KMS-11 (cell line): ENCODE data around the gene CDK5RAP2.
A peak's percentile ranks its signal among the peaks of the same experiment; 100 is the strongest.

Experiments used
- H2AFZ ChIP-seq: fragments of 200-600 bp; sonication (generic); 2 replicates; pipeline ENCODE4 v1.6.1; 2016; ENCODE audit warnings: antibody characterized with exemption, mixed run types, low read depth
- H3K27ac ChIP-seq: fragments of 200-600 bp; sonication (generic); 2 replicates; pipeline ENCODE4 v1.6.1; 2016; ENCODE audit warnings: mild to moderate bottlenecking, mixed run types
- H3K27me3 ChIP-seq: fragments of 200-600 bp; sonication (generic); 2 replicates; pipeline ENCODE4 v1.6.1; 2017; ENCODE audit warnings: mild to moderate bottlenecking, low read depth, mixed run types, moderate library complexity; ENCODE audit not compliant: insufficient read depth
- H3K36me3 ChIP-seq: fragments of 200-600 bp; sonication (generic); 2 replicates; pipeline ENCODE4 v1.6.1; 2017; ENCODE audit warnings: mild to moderate bottlenecking, mixed run types; ENCODE audit not compliant: insufficient read depth
- H3K4me1 ChIP-seq: fragments of 200-600 bp; sonication (generic); 2 replicates; pipeline ENCODE4 v1.6.1; 2016; ENCODE audit warnings: mild to moderate bottlenecking, low read depth, mixed run types; ENCODE audit not compliant: poor library complexity, severe bottlenecking
- H3K4me2 ChIP-seq: fragments of 200-600 bp; sonication (generic); 2 replicates; pipeline ENCODE4 v1.7.0; 2016; ENCODE audit warnings: mild to moderate bottlenecking, mixed run types
- H3K4me3 ChIP-seq: fragments of 200-600 bp; sonication (generic); IDR thresholded peaks from 2 replicates; pipeline ENCODE4 v1.6.1; 2017; ENCODE audit warnings: low read depth, low read length, mixed read lengths; ENCODE audit not compliant: insufficient read depth
- H3K79me2 ChIP-seq: fragments of 200-600 bp; sonication (generic); 2 replicates; pipeline ENCODE4 v1.6.1; 2016; ENCODE audit warnings: low read depth, mixed run types; ENCODE audit not compliant: insufficient read depth
- H3K9ac ChIP-seq: fragments of 200-600 bp; sonication (generic); 2 replicates; pipeline ENCODE4 v1.6.1; 2016; ENCODE audit warnings: mild to moderate bottlenecking, mixed run types
- H4K20me1 ChIP-seq: fragments of 200-600 bp; sonication (generic); 2 replicates; pipeline ENCODE4 v1.6.1; 2016; ENCODE audit warnings: mild to moderate bottlenecking, mixed run types; ENCODE audit not compliant: insufficient read depth
- TF ChIP-seq, protein P1 (sequence below): fragments of 200-600 bp; sonication (generic); conservative IDR thresholded peaks from 2 replicates; pipeline ENCODE4 v1.6.1; 2017; ENCODE audit warnings: low read depth, mild to moderate bottlenecking, antibody characterized with exemption, low read length, moderate library complexity, mixed read lengths

Gene CDK5RAP2

DNA sequence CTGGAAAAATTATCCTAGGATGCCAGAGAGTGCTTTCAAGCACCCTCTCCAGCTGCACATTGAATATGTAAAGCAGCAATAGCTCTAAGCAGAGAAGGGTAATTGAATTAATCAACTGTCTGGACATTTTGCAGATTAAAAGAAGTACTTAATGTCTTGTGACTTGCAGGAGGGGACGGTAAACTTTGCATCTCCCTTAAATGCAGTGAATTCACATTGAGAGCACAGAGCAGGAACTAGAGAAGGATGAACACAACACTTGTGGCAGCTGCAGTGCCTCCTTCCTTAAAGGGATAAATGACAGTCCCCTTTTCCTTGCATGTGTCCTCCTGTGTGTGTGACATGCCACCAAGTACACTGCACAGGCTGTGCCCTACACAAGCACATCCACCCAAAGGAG, 7.4 kb upstream of the CDK5RAP2 start:
- H3K9ac ChIP-seq = no peak overlapping the region
- no peak overlapping the region for H2AFZ ChIP-seq
- no peaks in the 10 kb centered on the region for H3K36me3 ChIP-seq
- H3K27ac ChIP-seq = no peak overlapping the region
- no peaks in the 10 kb centered on the region for H3K27me3 ChIP-seq
- no peak overlapping the region for H3K4me3 ChIP-seq
- TF ChIP-seq, protein P1, sequence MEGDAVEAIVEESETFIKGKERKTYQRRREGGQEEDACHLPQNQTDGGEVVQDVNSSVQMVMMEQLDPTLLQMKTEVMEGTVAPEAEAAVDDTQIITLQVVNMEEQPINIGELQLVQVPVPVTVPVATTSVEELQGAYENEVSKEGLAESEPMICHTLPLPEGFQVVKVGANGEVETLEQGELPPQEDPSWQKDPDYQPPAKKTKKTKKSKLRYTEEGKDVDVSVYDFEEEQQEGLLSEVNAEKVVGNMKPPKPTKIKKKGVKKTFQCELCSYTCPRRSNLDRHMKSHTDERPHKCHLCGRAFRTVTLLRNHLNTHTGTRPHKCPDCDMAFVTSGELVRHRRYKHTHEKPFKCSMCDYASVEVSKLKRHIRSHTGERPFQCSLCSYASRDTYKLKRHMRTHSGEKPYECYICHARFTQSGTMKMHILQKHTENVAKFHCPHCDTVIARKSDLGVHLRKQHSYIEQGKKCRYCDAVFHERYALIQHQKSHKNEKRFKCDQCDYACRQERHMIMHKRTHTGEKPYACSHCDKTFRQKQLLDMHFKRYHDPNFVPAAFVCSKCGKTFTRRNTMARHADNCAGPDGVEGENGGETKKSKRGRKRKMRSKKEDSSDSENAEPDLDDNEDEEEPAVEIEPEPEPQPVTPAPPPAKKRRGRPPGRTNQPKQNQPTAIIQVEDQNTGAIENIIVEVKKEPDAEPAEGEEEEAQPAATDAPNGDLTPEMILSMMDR = no peak
- H3K4me2 ChIP-seq = no peak overlapping the region
- H4K20me1 ChIP-seq = no peaks in the 10 kb centered on the region
- H3K79me2 ChIP-seq = no peaks in the 10 kb centered on the region
- peaks cover 38% of the 10 kb centered on the region for H3K4me1 ChIP-seq

DNA sequence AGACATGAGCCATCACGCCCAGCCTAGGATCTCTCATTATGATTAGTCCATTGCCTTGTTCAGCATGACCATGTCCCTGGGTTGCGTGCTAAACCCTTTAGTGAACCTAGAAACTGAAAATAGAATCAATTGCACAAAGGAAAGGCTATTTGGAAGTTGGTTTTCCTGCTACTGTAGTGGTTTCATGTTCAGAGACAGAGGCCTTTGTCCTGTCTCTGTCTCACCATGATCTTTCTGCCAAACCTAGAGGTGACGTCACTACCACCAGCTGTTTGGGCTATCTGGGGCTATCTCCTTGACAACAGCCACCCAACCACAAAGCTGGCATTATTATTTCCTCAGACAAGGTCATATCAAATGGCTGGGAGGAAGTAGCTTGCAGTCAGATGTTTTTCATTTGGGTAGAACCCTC, 4.0 kb upstream of the CDK5RAP2 start:
- H3K4me3 ChIP-seq = no peak overlapping the region
- peaks cover 22% of the 10 kb centered on the region for H3K79me2 ChIP-seq
- TF ChIP-seq, protein P1 = no peak
- peak overlapping the region; percentile 24; the same call in 1 of the 2 replicates for H2AFZ ChIP-seq
- H4K20me1 ChIP-seq = no peaks in the 10 kb centered on the region
- H3K27me3 ChIP-seq = no peaks in the 10 kb centered on the region
- peak overlapping the region; percentile 89 for H3K27ac ChIP-seq
- H3K36me3 ChIP-seq = no peaks in the 10 kb centered on the region
- peak overlapping the region; percentile 38 for H3K9ac ChIP-seq
- peak overlapping the region; percentile 77 for H3K4me2 ChIP-seq
- H3K4me1 ChIP-seq = peaks cover 66% of the 10 kb centered on the region

DNA sequence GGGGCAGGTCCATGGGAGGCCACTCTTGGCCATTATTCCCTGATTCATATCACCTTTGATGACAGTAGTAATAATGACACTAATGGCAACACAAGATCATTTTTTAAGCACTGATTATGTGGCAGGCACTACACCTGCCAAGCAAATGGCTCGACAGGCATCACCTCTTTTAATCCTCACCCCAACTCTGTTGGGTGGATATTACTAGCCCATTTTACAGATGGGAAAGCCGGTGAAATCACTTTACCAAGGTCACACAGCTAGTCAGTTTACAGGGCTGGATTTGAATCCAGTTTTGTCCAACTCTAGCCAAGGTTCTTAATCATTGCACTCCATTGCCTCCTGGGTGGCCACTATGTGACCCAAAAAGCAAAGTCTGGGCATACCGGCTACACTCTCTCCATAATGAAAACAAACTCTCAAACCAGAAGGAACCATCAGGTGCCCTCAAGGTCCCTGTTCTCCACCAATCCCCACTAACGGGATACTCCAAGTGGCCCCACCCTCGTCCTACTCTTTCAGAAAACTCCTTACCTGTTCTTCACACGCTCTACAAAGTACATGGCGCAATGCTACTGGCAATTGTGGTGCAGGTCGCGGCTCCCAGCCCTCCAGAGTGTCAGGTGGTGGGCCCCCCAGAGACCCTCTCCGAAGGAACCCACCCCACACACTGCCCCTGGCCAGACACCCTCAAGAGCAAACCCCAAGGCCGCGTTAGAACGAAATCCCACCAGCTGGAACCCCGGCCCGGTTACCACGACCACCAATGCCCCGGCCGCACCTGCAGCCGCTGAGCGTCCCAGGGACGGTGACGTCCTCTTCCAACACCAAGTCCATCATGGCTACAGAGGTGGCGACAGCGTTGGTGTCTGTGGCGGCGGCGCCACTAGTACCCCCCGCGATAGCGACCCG, 572 bp downstream of the CDK5RAP2 start:
- H3K27me3 ChIP-seq = no peaks in the 10 kb centered on the region
- peaks cover 90% of the 10 kb centered on the region for H3K4me1 ChIP-seq
- H3K9ac ChIP-seq = peak overlapping the region; percentile 94
- H3K79me2 ChIP-seq = peaks cover 65% of the 10 kb centered on the region
- H4K20me1 ChIP-seq = no peaks in the 10 kb centered on the region
- H3K4me3 ChIP-seq = no peak overlapping the region
- no peaks in the 10 kb centered on the region for H3K36me3 ChIP-seq
- TF ChIP-seq, protein P1 = no peak
- H2AFZ ChIP-seq = peak overlapping the region; percentile 96; the same call in 1 of the 2 replicates
- peak overlapping the region; percentile 99 for H3K4me2 ChIP-seq
- H3K27ac ChIP-seq = peak overlapping the region; percentile 89

DNA sequence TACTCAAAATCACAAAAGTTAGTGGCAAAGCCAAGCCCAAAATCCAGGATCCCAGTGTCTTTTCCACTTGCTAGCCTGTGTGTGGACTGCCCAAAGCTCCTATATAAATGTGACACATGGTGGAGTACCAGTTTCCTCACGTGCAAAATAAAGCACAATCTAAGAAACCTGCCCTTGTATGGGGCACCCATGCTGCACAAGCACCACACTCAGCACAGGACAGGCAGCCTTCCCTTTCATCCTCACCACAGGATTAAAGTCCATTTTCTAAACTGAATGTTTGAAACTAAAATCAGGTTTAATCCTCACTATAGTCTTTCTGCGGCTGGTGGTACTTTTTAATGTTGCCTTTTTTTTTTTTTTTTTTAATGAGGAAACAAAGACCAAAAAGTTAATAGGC, 5.5 kb downstream of the CDK5RAP2 start:
- no peak overlapping the region for H3K4me3 ChIP-seq
- H3K27ac ChIP-seq = peak overlapping the region; percentile 82
- H3K27me3 ChIP-seq = no peaks in the 10 kb centered on the region
- no peaks in the 10 kb centered on the region; the same call in 1 of the 2 replicates for H3K36me3 ChIP-seq
- H2AFZ ChIP-seq = no peak overlapping the region
- H3K79me2 ChIP-seq = peaks cover 83% of the 10 kb centered on the region
- H3K9ac ChIP-seq = peak overlapping the region; percentile 31
- H3K4me2 ChIP-seq = peak overlapping the region; percentile 76
- H3K4me1 ChIP-seq = peaks cover 97% of the 10 kb centered on the region
- TF ChIP-seq, protein P1 = no peak
- H4K20me1 ChIP-seq = no peaks in the 10 kb centered on the region
